Measurements from ENCODE around the gene COX11.

DNA sequence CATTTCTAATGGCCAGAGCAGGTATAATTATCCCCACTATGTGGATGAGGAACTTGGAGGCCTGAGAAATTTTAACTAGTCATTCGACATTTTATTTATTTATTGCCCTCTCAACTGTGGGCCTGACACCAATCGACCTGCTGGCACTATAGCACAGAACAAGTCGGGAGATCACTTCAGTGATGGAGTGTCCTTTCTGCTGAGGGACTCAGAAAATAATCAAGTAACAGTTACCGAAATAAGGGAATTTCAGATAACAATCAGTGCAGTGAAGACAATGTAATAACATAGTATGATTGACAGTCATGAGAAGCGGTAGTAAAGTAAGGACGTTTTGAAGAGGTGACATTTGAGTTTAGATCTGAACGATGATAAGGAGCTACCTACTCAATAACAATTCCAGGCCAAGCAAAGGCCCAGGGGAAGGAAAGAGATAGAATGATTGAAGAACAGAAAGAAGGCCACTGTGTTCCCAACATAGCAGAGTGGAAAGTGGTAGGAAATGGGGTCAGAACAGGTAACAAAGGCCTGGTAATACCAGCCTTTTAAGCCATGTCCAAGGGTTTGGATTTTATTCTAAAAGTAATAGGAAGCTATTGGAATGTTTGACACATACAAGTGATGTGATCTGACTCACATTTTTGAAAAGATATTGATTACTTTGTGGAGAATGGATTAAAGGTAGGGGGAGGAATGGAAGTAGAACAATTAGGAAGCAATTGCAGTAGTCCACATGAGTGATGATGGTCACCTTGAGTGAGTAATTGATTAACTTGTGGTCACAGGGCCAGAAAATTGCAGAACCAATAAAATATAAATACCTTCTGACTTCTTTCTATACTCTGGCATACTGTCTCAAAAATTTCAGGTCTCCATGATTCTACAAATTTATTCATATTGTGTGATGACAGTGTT is 1.5 kb upstream of the COX11 start:
- TF ChIP-seq, protein P1, sequence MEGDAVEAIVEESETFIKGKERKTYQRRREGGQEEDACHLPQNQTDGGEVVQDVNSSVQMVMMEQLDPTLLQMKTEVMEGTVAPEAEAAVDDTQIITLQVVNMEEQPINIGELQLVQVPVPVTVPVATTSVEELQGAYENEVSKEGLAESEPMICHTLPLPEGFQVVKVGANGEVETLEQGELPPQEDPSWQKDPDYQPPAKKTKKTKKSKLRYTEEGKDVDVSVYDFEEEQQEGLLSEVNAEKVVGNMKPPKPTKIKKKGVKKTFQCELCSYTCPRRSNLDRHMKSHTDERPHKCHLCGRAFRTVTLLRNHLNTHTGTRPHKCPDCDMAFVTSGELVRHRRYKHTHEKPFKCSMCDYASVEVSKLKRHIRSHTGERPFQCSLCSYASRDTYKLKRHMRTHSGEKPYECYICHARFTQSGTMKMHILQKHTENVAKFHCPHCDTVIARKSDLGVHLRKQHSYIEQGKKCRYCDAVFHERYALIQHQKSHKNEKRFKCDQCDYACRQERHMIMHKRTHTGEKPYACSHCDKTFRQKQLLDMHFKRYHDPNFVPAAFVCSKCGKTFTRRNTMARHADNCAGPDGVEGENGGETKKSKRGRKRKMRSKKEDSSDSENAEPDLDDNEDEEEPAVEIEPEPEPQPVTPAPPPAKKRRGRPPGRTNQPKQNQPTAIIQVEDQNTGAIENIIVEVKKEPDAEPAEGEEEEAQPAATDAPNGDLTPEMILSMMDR (conservative IDR thresholded peaks at IDR 0.05; ENCODE audit: low read length): no peak
- TF ChIP-seq EZH2phosphoT487 (IDR thresholded peaks at IDR 0.05; ENCODE audit: borderline replicate concordance, low read depth, low read length): no peak

Data from OCI-LY7 (cell line).